HepG2 (cell line): ENCODE measurements around the gene SLC34A3. TPM values are rescaled to one million over a fixed set of nuclear protein-coding genes. Genes with fewer than 3 reads are reported as not detected.

Experiments
- ATF4 ChIP-seq, 2 experiments: fragments of 450-650 bp in 1 of 2; sonication (generic) in 1 of 2; formaldehyde crosslinking; IDR thresholded peaks; 2 replicates each; pipeline versions ENCODE4 v1.5.0 to v1.8.0; 2020 to 2022; ENCODE audit warnings: mild to moderate bottlenecking in 1 of 2, missing genetic modification reagents in 1 of 2
- ATM ChIP-seq: fragments of 450-650 bp; IDR thresholded peaks from 2 replicates; pipeline ENCODE4 v1.7.1; 2017; ENCODE audit warnings: mild to moderate bottlenecking, borderline replicate concordance
- DNMT1 ChIP-seq: sonication (generic); formaldehyde crosslinking; IDR thresholded peaks from 2 replicates; pipeline ENCODE4 v1.5.1; 2020; ENCODE audit warnings: mild to moderate bottlenecking, missing genetic modification reagents
- HCFC1 ChIP-seq: fragments of 150-350 bp; IDR thresholded peaks from 2 replicates; pipeline ENCODE4 v1.6.1; 2014; ENCODE audit warnings: low read depth, low read length
- HMGA1 ChIP-seq: sonication (generic); formaldehyde crosslinking; conservative IDR thresholded peaks from 2 replicates; pipeline ENCODE4 v1.4.0; 2020; ENCODE audit warnings: missing genetic modification reagents
- HOXD1 ChIP-seq: sonication (generic); formaldehyde crosslinking; IDR thresholded peaks from 2 replicates; pipeline ENCODE4 v1.5.0; 2020; ENCODE audit warnings: missing genetic modification reagents
- KMT2B ChIP-seq: IDR thresholded peaks from 2 replicates; pipeline ENCODE4 v1.6.1; 2016; ENCODE audit warnings: missing genetic modification reagents, missing compliant biosample characterization
- PHF5A ChIP-seq: IDR thresholded peaks from one replicate; pipeline ENCODE4 v1.6.1; 2018; ENCODE audit warnings: low read depth, missing genetic modification reagents; ENCODE audit not compliant: unreplicated experiment
- PLSCR1 ChIP-seq: sonication (generic); formaldehyde crosslinking; IDR thresholded peaks from 2 replicates; pipeline ENCODE4 v1.5.0; 2020; ENCODE audit warnings: missing genetic modification reagents, mild to moderate bottlenecking, borderline replicate concordance
- REXO4 ChIP-seq: sonication (generic); formaldehyde crosslinking; IDR thresholded peaks from 2 replicates; pipeline ENCODE4 v1.8.0; 2022; ENCODE audit warnings: missing genetic modification reagents, mild to moderate bottlenecking, borderline replicate concordance
- SRSF1 ChIP-seq: fragments of 200-400 bp; formaldehyde crosslinking; optimal IDR thresholded peaks from 2 replicates; pipeline ENCODE3; 2017; ENCODE audit warnings: mild to moderate bottlenecking, low read depth, low read length, moderate library complexity
- SSRP1 ChIP-seq: IDR thresholded peaks from 2 replicates; pipeline ENCODE4 v1.6.1; 2016; ENCODE audit warnings: control low read depth
- ZFY ChIP-seq: sonication (generic); formaldehyde crosslinking; IDR thresholded peaks from 2 replicates; pipeline ENCODE4 v1.4.0; 2020; ENCODE audit warnings: missing genetic modification reagents
- ZNF33A ChIP-seq: sonication (generic); formaldehyde crosslinking; IDR thresholded peaks from 2 replicates; pipeline ENCODE4 v1.5.1; 2020; ENCODE audit warnings: missing genetic modification reagents, mild to moderate bottlenecking, moderate library complexity, borderline replicate concordance
- ZNF441 ChIP-seq: sonication (generic); formaldehyde crosslinking; IDR thresholded peaks from 2 replicates; pipeline ENCODE4 v1.7.0; 2021; ENCODE audit warnings: missing genetic modification reagents, borderline replicate concordance
- ZNF746 ChIP-seq: sonication (generic); formaldehyde crosslinking; IDR thresholded peaks from 2 replicates; pipeline ENCODE4 v1.8.0; 2022; ENCODE audit warnings: mild to moderate bottlenecking, missing genetic modification reagents
- ZNF773 ChIP-seq: sonication (generic); formaldehyde crosslinking; IDR thresholded peaks from 2 replicates; pipeline ENCODE4 v1.4.0; 2020; ENCODE audit warnings: missing genetic modification reagents, borderline replicate concordance
- ZNF816 ChIP-seq: sonication (generic); formaldehyde crosslinking; IDR thresholded peaks from 2 replicates; pipeline ENCODE4 v1.8.0; 2022; ENCODE audit warnings: missing genetic modification reagents, mild to moderate bottlenecking, borderline replicate concordance
- ZNF841 ChIP-seq: sonication (generic); formaldehyde crosslinking; IDR thresholded peaks from 2 replicates; pipeline ENCODE4 v1.8.1; 2023; ENCODE audit warnings: missing genetic modification reagents, borderline replicate concordance
- ZNF891 ChIP-seq: sonication (generic); formaldehyde crosslinking; IDR thresholded peaks from 2 replicates; pipeline ENCODE4 v1.5.0; 2020; ENCODE audit warnings: mild to moderate bottlenecking, missing genetic modification reagents
- polyA plus RNA-seq, 8 experiments: library from polyadenylated mRNA; depleted of rRNA in 3 of 8; stranded (reverse) in 7 of 8; unstranded in 1 of 8; fragments of >200 nt; fragmentation: Illumina TruSeq in 4 of 8; extraction: Trizol in 4 of 8; gene quantifications; 2 replicates each; pipeline versions ENCODE4 v1.2.1 to v1.2.3, GENCODE V29; 2011 to 2016; ENCODE audit warnings: low read depth in 4 of 8, missing spikeins in 1 of 8, mixed read lengths in 1 of 8; ENCODE audit not compliant: insufficient read depth in 1 of 8
- total RNA-seq, 5 experiments: library from RNA; depleted of rRNA; stranded (reverse); fragments of >200 nt; fragmentation: Illumina TruSeq; extraction: Trizol; gene quantifications; 2 replicates each; pipeline ENCODE4 v1.2.3, GENCODE V29; 2016; ENCODE audit warnings: low read depth in 1 of 5
- TF ChIP-seq, protein P1 (sequence below): sonication (generic); formaldehyde crosslinking; IDR thresholded peaks from 2 replicates; pipeline ENCODE4 v1.5.0; 2020; ENCODE audit warnings: mild to moderate bottlenecking, missing genetic modification reagents
- TF ChIP-seq, protein P2 (sequence below): sonication (generic); formaldehyde crosslinking; IDR thresholded peaks from 2 replicates; pipeline ENCODE4 v1.9.0; 2022; ENCODE audit warnings: missing genetic modification reagents, mild to moderate bottlenecking, borderline replicate concordance
- TF ChIP-seq, protein P3 (sequence below): sonication (generic); formaldehyde crosslinking; conservative IDR thresholded peaks from 2 replicates; pipeline ENCODE4 v1.8.0; 2022; ENCODE audit warnings: low read depth, missing genetic modification reagents

Gene SLC34A3
- total and polyA plus RNA-seq, 2 of the 13 experiments (the other 11 are each of a cell fraction or from before 2014, with no cell fraction given), result 0.07 to 1.0 TPM

- TF ChIP-seq ZNF816 (no peak), HMGA1 (CRISPR knock-in tag) (no peak), ATF4 (CRISPR knock-in tag; IDR thresholded peaks at IDR 0.05) (no peak), ZNF33A (CRISPR knock-in tag) (no peak), KMT2B (no peak), SRSF1 (no peak), HOXD1 (CRISPR knock-in tag) (no peak), HCFC1 (no peak), ZFY (CRISPR knock-in tag) (peak; percentile 54; the same call in 1 of the 2 replicates), PHF5A (no peak), ZNF891 (CRISPR knock-in tag) (no peak), ZNF773 (CRISPR knock-in tag) (no peak), REXO4 (no peak), ZNF841 (no peak; the same call in 1 of the 2 replicates), ATM (no peak), SSRP1 (no peak), ZNF746 (CRISPR knock-in tag) (no peak), DNMT1 (no peak), PLSCR1 (CRISPR knock-in tag) (no peak), ZNF441 (CRISPR knock-in tag) (peak; percentile 29; the same call in 1 of the 2 replicates)
- TF ChIP-seq, protein P1, sequence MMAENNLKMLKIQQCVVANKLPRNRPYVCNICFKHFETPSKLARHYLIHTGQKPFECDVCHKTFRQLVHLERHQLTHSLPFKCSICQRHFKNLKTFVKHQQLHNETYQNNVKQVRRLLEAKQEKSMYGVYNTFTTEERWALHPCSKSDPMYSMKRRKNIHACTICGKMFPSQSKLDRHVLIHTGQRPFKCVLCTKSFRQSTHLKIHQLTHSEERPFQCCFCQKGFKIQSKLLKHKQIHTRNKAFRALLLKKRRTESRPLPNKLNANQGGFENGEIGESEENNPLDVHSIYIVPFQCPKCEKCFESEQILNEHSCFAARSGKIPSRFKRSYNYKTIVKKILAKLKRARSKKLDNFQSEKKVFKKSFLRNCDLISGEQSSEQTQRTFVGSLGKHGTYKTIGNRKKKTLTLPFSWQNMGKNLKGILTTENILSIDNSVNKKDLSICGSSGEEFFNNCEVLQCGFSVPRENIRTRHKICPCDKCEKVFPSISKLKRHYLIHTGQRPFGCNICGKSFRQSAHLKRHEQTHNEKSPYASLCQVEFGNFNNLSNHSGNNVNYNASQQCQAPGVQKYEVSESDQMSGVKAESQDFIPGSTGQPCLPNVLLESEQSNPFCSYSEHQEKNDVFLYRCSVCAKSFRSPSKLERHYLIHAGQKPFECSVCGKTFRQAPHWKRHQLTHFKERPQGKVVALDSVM (CRISPR knock-in tag), result no peak
- TF ChIP-seq, protein P2, sequence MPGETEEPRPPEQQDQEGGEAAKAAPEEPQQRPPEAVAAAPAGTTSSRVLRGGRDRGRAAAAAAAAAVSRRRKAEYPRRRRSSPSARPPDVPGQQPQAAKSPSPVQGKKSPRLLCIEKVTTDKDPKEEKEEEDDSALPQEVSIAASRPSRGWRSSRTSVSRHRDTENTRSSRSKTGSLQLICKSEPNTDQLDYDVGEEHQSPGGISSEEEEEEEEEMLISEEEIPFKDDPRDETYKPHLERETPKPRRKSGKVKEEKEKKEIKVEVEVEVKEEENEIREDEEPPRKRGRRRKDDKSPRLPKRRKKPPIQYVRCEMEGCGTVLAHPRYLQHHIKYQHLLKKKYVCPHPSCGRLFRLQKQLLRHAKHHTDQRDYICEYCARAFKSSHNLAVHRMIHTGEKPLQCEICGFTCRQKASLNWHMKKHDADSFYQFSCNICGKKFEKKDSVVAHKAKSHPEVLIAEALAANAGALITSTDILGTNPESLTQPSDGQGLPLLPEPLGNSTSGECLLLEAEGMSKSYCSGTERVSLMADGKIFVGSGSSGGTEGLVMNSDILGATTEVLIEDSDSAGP (CRISPR knock-in tag), result no peak
- TF ChIP-seq, protein P3, sequence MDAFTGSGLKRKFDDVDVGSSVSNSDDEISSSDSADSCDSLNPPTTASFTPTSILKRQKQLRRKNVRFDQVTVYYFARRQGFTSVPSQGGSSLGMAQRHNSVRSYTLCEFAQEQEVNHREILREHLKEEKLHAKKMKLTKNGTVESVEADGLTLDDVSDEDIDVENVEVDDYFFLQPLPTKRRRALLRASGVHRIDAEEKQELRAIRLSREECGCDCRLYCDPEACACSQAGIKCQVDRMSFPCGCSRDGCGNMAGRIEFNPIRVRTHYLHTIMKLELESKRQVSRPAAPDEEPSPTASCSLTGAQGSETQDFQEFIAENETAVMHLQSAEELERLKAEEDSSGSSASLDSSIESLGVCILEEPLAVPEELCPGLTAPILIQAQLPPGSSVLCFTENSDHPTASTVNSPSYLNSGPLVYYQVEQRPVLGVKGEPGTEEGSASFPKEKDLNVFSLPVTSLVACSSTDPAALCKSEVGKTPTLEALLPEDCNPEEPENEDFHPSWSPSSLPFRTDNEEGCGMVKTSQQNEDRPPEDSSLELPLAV (CRISPR knock-in tag), result no peak
Measured at GRCh38 chr9:137241490-137242268, 11.0 kb downstream of the SLC34A3 start (continued).
